GM12878 (cell line): ENCODE results near the gene SECISBP2. TPM values are rescaled to one million over a fixed set of nuclear protein-coding genes. Genes with fewer than 3 reads are reported as not detected.

Experiments used
- BCL11A ChIP-seq: IDR thresholded peaks from 2 replicates; pipeline ENCODE4 v1.6.1; 2011; ENCODE audit warnings: low read depth, low read length
- CHD4 ChIP-seq: fragments of 200-600 bp; sonication (generic); IDR thresholded peaks from 2 replicates; pipeline ENCODE4 v1.6.1; 2016; ENCODE audit warnings: mild to moderate bottlenecking
- JUND ChIP-seq: IDR thresholded peaks from 2 replicates; pipeline ENCODE4 v1.6.1; 2012; ENCODE audit warnings: low read depth, mild to moderate bottlenecking, low read length, improper control_type of control experiment, moderate library complexity
- NRF1 ChIP-seq: conservative IDR thresholded peaks from 2 replicates; pipeline ENCODE4 v1.6.1; 2011; ENCODE audit warnings: mild to moderate bottlenecking, low read depth, low read length, improper control_type of control experiment
- SMARCA5 ChIP-seq: fragments of 450-650 bp; IDR thresholded peaks from 2 replicates; pipeline ENCODE4 v1.6.1; 2017; ENCODE audit warnings: mild to moderate bottlenecking
- polyA plus RNA-seq, 11 experiments: library from polyadenylated mRNA; depleted of rRNA in 4 of 11; unstranded in 6 of 11; stranded (reverse) in 5 of 11; fragments of >200 nt; fragmentation: Nextera tagmentation in 4 of 11; fragmentation: Illumina TruSeq in 1 of 11; extraction: Ambion mirVana in 4 of 11; extraction: Trizol in 1 of 11; gene quantifications; 1 replicate in 1 of 11; 2 replicates in 10 of 11; pipeline versions ENCODE4 v1.2.1 to v1.2.3, GENCODE V29; 2011 to 2016; ENCODE audit warnings: inconsistent platforms in 2 of 11, missing spikeins in 2 of 11, low read depth in 1 of 11
- total RNA-seq, 4 experiments: library from RNA; depleted of rRNA in 3 of 4; stranded (reverse); fragments of >200 nt in 3 of 4; fragmentation: Illumina TruSeq in 1 of 4; extraction: Trizol in 1 of 4; gene quantifications; 2 replicates each; pipeline versions ENCODE4 v1.2.1 to v1.2.3, GENCODE V29; 2013 to 2021
- TF ChIP-seq, protein P1 (sequence below): IDR thresholded peaks from 2 replicates; pipeline ENCODE4 v1.6.1; 2011; ENCODE audit warnings: mild to moderate bottlenecking, low read depth, low read length, moderate library complexity; ENCODE audit not compliant: insufficient replicate concordance
- TF ChIP-seq, protein P2 (sequence below): fragments of 450-650 bp; IDR thresholded peaks from 2 replicates; pipeline ENCODE4 v1.6.1; 2017; ENCODE audit warnings: mild to moderate bottlenecking, moderate library complexity

The SECISBP2 gene
- total and polyA plus RNA-seq, 10 of the 15 experiments (the other 5 are each of a cell fraction or from before 2014, with no cell fraction given): 4.6 to 50.5 (median 31.9) TPM

DNA sequence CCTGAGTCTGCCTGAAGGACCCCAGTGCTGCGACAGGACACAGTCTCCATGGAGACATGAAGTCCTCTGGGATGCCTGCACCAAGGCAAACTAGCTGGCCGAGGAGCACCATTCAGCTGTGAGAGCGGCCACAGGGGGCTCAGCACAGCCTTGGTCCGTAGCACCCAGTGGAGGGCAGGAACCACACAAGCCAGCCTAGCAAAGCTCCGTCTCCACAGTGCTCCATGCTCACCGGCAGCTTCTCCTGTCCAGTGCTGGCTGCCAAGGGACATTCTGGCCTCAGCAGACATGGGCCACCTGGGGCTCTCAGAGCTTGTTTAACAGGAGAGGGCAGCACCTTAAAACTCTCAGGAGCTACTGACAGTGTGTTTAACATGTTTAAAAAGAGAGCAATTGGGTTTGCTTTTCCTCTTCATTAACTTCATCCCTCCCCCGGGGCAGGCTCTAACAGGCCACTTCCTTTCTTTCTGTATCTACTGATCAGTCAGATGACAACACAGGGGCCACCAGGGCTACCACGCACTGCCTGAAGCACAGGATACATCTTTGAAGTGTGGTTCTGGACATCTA is 57.0 kb downstream of the SECISBP2 start (continued):
- TF ChIP-seq, protein P1, sequence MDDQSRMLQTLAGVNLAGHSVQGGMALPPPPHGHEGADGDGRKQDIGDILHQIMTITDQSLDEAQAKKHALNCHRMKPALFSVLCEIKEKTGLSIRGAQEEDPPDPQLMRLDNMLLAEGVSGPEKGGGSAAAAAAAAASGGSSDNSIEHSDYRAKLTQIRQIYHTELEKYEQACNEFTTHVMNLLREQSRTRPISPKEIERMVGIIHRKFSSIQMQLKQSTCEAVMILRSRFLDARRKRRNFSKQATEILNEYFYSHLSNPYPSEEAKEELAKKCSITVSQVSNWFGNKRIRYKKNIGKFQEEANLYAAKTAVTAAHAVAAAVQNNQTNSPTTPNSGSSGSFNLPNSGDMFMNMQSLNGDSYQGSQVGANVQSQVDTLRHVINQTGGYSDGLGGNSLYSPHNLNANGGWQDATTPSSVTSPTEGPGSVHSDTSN: no peak
- TF ChIP-seq JUND (no peak), NRF1 (no peak), BCL11A (no peak), CHD4 (no peak), SMARCA5 (0 out of 2 replicates have a peak, but pooled peaks have one; percentile 14)
- TF ChIP-seq, protein P2, sequence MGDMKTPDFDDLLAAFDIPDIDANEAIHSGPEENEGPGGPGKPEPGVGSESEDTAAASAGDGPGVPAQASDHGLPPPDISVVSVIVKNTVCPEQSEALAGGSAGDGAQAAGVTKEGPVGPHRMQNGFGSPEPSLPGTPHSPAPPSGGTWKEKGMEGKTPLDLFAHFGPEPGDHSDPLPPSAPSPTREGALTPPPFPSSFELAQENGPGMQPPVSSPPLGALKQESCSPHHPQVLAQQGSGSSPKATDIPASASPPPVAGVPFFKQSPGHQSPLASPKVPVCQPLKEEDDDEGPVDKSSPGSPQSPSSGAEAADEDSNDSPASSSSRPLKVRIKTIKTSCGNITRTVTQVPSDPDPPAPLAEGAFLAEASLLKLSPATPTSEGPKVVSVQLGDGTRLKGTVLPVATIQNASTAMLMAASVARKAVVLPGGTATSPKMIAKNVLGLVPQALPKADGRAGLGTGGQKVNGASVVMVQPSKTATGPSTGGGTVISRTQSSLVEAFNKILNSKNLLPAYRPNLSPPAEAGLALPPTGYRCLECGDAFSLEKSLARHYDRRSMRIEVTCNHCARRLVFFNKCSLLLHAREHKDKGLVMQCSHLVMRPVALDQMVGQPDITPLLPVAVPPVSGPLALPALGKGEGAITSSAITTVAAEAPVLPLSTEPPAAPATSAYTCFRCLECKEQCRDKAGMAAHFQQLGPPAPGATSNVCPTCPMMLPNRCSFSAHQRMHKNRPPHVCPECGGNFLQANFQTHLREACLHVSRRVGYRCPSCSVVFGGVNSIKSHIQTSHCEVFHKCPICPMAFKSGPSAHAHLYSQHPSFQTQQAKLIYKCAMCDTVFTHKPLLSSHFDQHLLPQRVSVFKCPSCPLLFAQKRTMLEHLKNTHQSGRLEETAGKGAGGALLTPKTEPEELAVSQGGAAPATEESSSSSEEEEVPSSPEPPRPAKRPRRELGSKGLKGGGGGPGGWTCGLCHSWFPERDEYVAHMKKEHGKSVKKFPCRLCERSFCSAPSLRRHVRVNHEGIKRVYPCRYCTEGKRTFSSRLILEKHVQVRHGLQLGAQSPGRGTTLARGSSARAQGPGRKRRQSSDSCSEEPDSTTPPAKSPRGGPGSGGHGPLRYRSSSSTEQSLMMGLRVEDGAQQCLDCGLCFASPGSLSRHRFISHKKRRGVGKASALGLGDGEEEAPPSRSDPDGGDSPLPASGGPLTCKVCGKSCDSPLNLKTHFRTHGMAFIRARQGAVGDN: peak; percentile 64; the same call in 1 of the 2 replicates
- TF ChIP-seq, all 136 proteins: peak for 13
